Measurements from ENCODE around the gene DES. TPM values are rescaled to one million over a fixed set of nuclear protein-coding genes. Genes with fewer than 3 reads are reported as not detected.

The DES gene
- total and polyA plus RNA-seq, 2 donors (not counting 3 experiments of a cell fraction or from before 2014, with no cell fraction given): not detected

GRCh38 chr2:219405958-219406860 lies 12.0 kb upstream of the DES start:
- H3K9me3 ChIP-seq (replicated peaks; ENCODE audit: control insufficient read depth, insufficient read depth, low read length): no peaks in the 10 kb centered on the region
- no TSS peak for BruUV-seq (replicated peaks)
- no peaks in the 10 kb centered on the region for H4K20me1 ChIP-seq (replicated peaks; ENCODE audit: control insufficient read depth, extremely low read depth, insufficient read depth, low read length)
- H3K9me1 ChIP-seq (replicated peaks; ENCODE audit: control insufficient read depth, extremely low read depth, insufficient read depth, low read length): no peaks in the 10 kb centered on the region
- no peak overlapping the region for H3K9ac ChIP-seq (replicated peaks; ENCODE audit: extremely low read depth, insufficient read depth, low read length)
- no peak for FAIRE-seq
- H3K4me2 ChIP-seq (ENCODE audit: insufficient read depth, low read length): no peak overlapping the region
- no peaks in the 10 kb centered on the region for H3K27me3 ChIP-seq (ENCODE audit: control insufficient read depth in 2 of 2, insufficient read depth in 2 of 2, low read length in 2 of 2)
- H2AFZ ChIP-seq (ENCODE audit: low read depth, low read length): no peak overlapping the region
- intact Hi-C loops (cut with micrococcal nuclease) (no loop called here), dilution Hi-C loops (cut with MboI; ENCODE audit: extremely low pct_ligation_motif_present, low sequenced_read_pairs) (no loop called here)
- ChIA-PET POLR2A (no interaction called here), CTCF (interaction anchor here (5.0 kb wide), 1 partner anchor 124 kb away, joined by 29 read pairs; no protein-coding TSS in a partner anchor)
- DNase-seq (ENCODE audit: low read depth, low spot score): no peak
- H3K36me3 ChIP-seq (ENCODE audit: control insufficient read depth in 2 of 2, extremely low read depth in 1 of 2, insufficient read depth in 2 of 2, low read length in 2 of 2): no peaks in the 10 kb centered on the region
- H3K27ac ChIP-seq (ENCODE audit: insufficient read depth, low read depth, low read length): no peak overlapping the region
- no peak overlapping the region for H3K4me3 ChIP-seq (replicated peaks in 1 of 3; ENCODE audit: insufficient read depth in 1 of 3, low read depth in 1 of 3, low read length in 3 of 3)
- no peaks in the 10 kb centered on the region for H3K79me2 ChIP-seq (ENCODE audit: control insufficient read depth, insufficient read depth, low read length)
- H3K4me1 ChIP-seq (ENCODE audit: control insufficient read depth, extremely low read depth, insufficient read depth, low read length): peaks cover 2% of the 10 kb centered on the region
- TF ChIP-seq MAX (IDR thresholded peaks at IDR 0.05; ENCODE audit: insufficient read depth, insufficient read length) (no peak), FOS (IDR thresholded peaks at IDR 0.05; ENCODE audit: borderline replicate concordance, insufficient read depth, low read length) (no peak)

- no peak for FAIRE-seq
These were observed 11.3 kb upstream of the DES start for GRCh38 chr2:219406861-219407230.

More at GRCh38 chr2:219406861-219407230, 11.3 kb upstream of the DES start:
- Histone ChIP-seq H3K36me3 (ENCODE audit: control insufficient read depth in 2 of 2, extremely low read depth in 1 of 2, insufficient read depth in 2 of 2, low read length in 2 of 2) (no peaks in the 10 kb centered on the region), H3K79me2 (ENCODE audit: control insufficient read depth, insufficient read depth, low read length) (no peaks in the 10 kb centered on the region), H3K4me3 (replicated peaks in 1 of 3; ENCODE audit: insufficient read depth in 1 of 3, low read depth in 1 of 3, low read length in 3 of 3) (no peak overlapping the region), H3K9ac (replicated peaks; ENCODE audit: extremely low read depth, insufficient read depth, low read length) (no peak overlapping the region), H3K27me3 (ENCODE audit: control insufficient read depth in 2 of 2, insufficient read depth in 2 of 2, low read length in 2 of 2) (no peaks in the 10 kb centered on the region), H3K9me1 (replicated peaks; ENCODE audit: control insufficient read depth, extremely low read depth, insufficient read depth, low read length) (no peaks in the 10 kb centered on the region), H3K4me1 (ENCODE audit: control insufficient read depth, extremely low read depth, insufficient read depth, low read length) (peaks cover 2% of the 10 kb centered on the region), H4K20me1 (replicated peaks; ENCODE audit: control insufficient read depth, extremely low read depth, insufficient read depth, low read length) (no peaks in the 10 kb centered on the region), H3K4me2 (ENCODE audit: insufficient read depth, low read length) (no peak overlapping the region), H3K9me3 (replicated peaks; ENCODE audit: control insufficient read depth, insufficient read depth, low read length) (no peaks in the 10 kb centered on the region), H2AFZ (ENCODE audit: low read depth, low read length) (no peak overlapping the region), H3K27ac (ENCODE audit: insufficient read depth, low read depth, low read length) (no peak overlapping the region)
- intact Hi-C loops (cut with micrococcal nuclease): no loop called here
- ChIA-PET POLR2A (no interaction called here), CTCF (interaction anchor here (5.0 kb wide), 1 partner anchor 123 kb away, joined by 29 read pairs; no protein-coding TSS in a partner anchor)
- TF ChIP-seq FOS (IDR thresholded peaks at IDR 0.05; ENCODE audit: borderline replicate concordance, insufficient read depth, low read length): no peak
- TF ChIP-seq POLR2A (IDR thresholded peaks at IDR 0.05; ENCODE audit: low read depth, low read length): no peak
- no peak for TF ChIP-seq EZH2 (IDR thresholded peaks at IDR 0.05; ENCODE audit: borderline replicate concordance, low read depth, low read length, severe bottlenecking)
- TF ChIP-seq CTCF (IDR thresholded peaks at IDR 0.05; ENCODE audit: extremely low read depth in 1 of 2, insufficient read depth in 1 of 2, low read depth in 1 of 2, low read length in 2 of 2): no peak
- no peak for TF ChIP-seq JUN (IDR thresholded peaks at IDR 0.05; ENCODE audit: borderline replicate concordance, insufficient read depth, insufficient read length, low read depth)
- no peak for TF ChIP-seq MAX (IDR thresholded peaks at IDR 0.05; ENCODE audit: insufficient read depth, insufficient read length)
- TF ChIP-seq POLR2AphosphoS5 (IDR thresholded peaks at IDR 0.05; ENCODE audit: insufficient read depth, low read depth, low read length): no peak
- TF ChIP-seq MYC (IDR thresholded peaks at IDR 0.05; ENCODE audit: low read depth, low read length): no peak
- no peak for TF ChIP-seq GATA2 (IDR thresholded peaks at IDR 0.05; ENCODE audit: insufficient read depth, insufficient read length, low read depth, low read length)
- BruUV-seq (replicated peaks): no TSS peak
- dilution Hi-C loops (cut with MboI; ENCODE audit: extremely low pct_ligation_motif_present, low sequenced_read_pairs): no loop called here
- no peak for DNase-seq (ENCODE audit: low read depth, low spot score)
